ES-I3 (cell line): ENCODE results near the gene PRKG1.

Experiments used
- H3K36me3 ChIP-seq: 2 replicates; pipeline ENCODE4 v1.6.1; 2013; ENCODE audit warnings: mild to moderate bottlenecking, low read length, control low read depth, moderate library complexity; ENCODE audit not compliant: insufficient read depth
- H3K4me1 ChIP-seq: 2 replicates; pipeline ENCODE4 v1.6.1; 2013; ENCODE audit warnings: mild to moderate bottlenecking, control low read depth, low read length; ENCODE audit not compliant: insufficient read depth
- H3K9ac ChIP-seq: 2 replicates; pipeline ENCODE4 v1.6.1; 2013; ENCODE audit warnings: low read depth, mild to moderate bottlenecking, low read length, moderate library complexity
- H3K9me3 ChIP-seq: 2 replicates; pipeline ENCODE4 v1.6.1; 2013; ENCODE audit warnings: mild to moderate bottlenecking, low read length, moderate library complexity; ENCODE audit not compliant: control insufficient read depth, insufficient read depth

Gene PRKG1

DNA sequence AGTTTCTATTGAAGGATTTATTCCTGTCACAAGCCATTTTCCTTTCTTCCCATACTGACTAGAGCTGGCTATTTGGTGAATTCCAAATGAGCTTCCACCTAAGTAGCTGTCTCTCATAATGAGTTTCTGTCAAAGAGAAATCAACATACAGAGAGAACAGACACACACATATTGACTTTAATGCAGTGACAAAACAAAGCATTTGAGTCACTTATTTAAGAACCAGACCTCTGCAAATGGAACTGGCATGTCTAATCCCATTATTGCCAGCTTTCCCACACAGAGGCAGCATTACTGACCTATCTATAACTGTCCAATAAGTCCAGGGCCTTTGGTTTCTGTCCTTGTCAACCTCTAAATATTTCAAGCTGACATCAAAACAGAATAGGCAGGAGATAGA is 804.4 kb downstream of the PRKG1 start:
- Histone ChIP-seq H3K36me3 (no peaks in the 10 kb centered on the region), H3K9ac (no peak overlapping the region), H3K4me1 (no peaks in the 10 kb centered on the region), H3K9me3 (no peaks in the 10 kb centered on the region; the same call in 1 of the 2 replicates)

DNA sequence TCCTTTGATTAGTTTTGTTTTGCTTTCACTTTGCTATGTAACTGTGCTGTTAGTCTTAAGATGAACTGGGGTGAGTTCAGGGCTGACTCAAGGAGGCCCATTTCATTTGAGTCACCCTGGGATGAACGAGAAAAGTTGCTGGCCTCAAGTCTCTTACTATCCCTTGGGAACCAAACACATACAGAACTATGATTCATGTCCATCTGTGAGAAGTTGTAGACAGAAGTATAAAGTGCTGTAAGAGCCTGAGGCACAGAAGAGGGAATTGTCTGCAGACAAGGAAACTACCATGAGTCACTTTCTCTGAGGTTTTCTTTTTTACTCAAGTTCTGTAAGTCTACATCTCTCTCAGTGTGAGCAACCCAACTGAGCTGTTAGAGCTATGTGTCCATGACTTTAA is 805.0 kb downstream of the PRKG1 start:
- Histone ChIP-seq H3K4me1 (no peaks in the 10 kb centered on the region), H3K9me3 (no peaks in the 10 kb centered on the region; the same call in 1 of the 2 replicates), H3K9ac (no peak overlapping the region), H3K36me3 (no peaks in the 10 kb centered on the region)

DNA sequence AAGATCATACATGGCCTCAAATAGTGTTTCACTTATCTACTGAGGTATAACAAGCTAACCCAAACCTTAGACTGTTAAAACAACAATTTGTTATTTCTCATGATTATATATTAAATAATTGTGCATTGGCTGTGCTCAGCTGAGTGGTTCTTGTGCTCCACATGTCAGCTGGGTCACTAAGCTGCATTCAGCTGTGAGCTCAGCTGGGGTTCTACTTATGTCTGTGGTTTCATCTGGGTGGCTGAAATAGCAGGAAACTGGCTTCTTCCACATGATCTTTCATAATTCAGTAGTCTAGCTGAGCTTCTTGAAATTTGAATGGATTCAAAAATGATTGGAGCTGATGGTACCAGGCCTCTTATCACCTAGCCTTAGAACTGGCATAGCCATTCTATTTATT is 806.9 kb downstream of the PRKG1 start:
- no peaks in the 10 kb centered on the region for H3K36me3 ChIP-seq
- H3K4me1 ChIP-seq: no peaks in the 10 kb centered on the region
- no peaks in the 10 kb centered on the region; the same call in 1 of the 2 replicates for H3K9me3 ChIP-seq
- H3K9ac ChIP-seq: no peak overlapping the region

DNA sequence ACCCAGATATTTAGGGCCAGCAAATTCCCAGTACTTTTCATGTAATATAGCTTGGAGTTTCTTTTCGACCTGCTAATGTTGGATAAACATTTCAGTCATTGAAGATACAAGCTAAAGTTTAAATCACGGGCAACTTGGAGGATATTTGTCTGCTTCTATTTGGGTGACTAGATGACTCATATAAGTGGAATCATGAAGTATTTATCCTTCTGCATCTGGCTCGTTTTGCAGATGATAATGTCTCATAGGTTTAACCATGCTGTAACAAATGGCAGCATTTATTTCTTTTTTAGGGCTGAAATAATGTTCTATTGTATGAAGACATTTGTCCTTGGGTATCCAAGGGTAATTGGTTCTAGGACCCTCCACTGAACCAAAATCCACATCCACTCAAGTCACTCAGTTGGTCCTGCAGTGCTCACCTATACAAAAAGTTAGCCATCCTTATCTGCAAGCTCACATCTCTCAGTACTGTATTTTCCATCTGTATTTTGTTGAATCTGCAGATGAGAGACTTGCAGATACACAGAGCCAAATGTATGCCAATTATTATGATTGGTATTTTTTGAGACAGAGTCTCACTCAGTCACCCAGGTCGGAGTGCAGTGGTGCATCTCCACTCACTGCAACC is 812.3 kb downstream of the PRKG1 start:
- Histone ChIP-seq H3K9me3 (no peaks in the 10 kb centered on the region), H3K4me1 (no peaks in the 10 kb centered on the region), H3K9ac (no peak overlapping the region), H3K36me3 (no peaks in the 10 kb centered on the region)

DNA sequence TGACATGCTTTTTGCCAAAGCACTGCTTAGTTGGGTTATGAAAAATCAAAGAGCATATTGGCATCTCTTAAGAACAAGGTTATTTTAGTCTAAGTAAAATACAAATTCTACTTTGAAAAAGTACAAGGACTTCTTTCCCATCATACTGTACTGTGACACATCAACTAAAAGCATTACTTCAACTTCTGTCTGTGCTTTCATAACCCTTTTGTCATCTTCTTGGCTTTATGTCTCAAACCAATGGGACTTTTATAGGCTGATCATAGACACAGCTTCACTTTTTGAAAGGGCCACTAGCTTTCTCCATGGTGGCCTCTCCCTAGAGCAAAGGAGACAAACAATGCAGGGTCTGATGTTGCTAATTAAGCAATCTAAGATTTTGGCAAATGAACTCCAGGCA is 814.0 kb downstream of the PRKG1 start:
- Histone ChIP-seq H3K9me3 (no peaks in the 10 kb centered on the region), H3K36me3 (no peaks in the 10 kb centered on the region), H3K9ac (no peak overlapping the region), H3K4me1 (no peaks in the 10 kb centered on the region)

DNA sequence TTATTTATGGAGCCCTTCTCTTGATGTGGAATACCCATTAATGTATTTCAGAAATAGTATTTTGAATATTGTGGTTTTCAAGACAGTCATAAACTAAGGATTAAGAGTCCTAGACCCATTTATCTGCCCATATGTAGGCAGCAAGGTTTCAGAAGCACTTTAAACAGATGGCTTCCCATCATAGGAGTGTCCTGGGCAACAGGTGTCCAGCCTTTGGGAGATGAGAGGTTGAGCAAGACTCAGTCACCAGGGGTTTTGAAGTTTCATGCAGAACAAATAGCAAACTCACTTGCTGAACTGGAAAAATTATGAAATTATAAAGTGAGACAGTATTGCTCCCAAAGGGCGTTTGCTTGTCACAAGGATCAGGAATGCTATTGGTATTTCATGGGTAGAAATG is 818.0 kb downstream of the PRKG1 start:
- Histone ChIP-seq H3K9ac (no peak overlapping the region), H3K9me3 (no peaks in the 10 kb centered on the region), H3K4me1 (no peaks in the 10 kb centered on the region), H3K36me3 (no peaks in the 10 kb centered on the region)

DNA sequence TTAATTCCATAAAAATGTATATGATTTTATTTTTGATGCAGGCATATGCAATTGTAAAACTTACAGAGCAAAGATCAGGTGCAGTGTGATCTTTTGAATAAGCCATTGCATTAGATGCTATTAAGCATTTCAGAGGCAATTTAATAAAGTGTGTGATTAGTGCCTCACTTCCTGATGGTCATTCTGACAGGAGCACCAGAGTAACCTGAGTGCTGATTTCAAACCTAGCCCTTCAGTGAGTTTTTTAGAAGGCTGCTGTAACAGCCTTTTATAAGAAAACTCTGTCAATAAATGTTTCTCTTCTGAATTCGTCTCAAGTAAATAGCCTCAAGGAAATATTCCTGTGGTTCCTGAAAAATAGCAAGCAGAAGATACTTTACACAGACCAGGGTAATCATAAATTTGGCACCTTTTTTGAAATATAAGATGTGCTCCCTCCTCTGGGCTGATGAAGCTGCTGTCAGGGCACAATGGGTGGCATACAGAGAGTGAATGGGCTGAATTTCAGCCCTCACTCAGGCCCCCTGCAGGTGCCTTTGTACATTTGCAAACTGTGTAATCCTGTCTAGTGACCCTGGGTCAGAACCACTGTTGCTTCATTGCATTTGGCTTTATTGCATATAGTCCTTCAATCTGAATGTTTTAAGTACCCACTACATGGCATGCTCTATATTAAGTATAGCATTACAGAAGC is 818.8 kb downstream of the PRKG1 start:
- Histone ChIP-seq H3K36me3 (no peaks in the 10 kb centered on the region), H3K9ac (no peak overlapping the region), H3K9me3 (no peaks in the 10 kb centered on the region), H3K4me1 (no peaks in the 10 kb centered on the region)

DNA sequence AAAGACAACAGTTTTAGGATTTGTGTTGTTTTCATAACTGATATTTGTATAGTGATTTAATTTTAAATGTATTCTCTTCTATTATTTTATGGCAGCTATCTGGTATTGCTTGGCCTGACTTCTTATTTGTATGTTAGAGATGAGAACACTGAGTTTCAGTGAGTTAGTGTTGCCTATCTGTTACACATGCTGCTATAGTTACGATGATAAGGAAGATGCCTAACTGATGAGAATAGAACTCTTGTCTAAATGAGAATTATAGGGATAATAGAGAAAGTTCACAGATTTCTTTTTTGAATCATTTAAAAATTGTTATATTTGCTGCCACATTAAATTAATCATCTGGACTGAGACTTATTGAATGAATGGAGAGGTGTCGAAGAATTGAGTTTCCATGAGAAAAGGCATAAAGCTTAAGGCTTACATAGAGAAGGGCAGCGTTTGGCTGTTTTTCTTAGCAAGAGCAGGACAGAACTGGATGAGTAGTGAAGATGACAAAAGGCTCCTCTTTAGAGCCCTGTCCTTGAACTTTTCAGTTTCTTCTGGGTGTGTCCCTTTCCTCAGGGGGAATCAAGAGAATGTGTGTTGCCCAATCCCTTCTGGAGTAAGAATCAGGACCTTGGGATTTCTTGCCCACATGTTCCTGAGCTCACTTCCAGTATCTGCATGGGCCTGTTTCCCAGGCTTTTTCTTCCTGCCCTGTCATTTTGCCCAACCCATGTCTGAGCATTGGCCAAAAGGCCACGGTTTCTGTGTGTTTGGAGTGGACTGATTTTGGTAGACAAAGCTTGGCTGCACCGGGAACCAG is 820.7 kb downstream of the PRKG1 start:
- Histone ChIP-seq H3K36me3 (no peaks in the 10 kb centered on the region), H3K4me1 (no peaks in the 10 kb centered on the region), H3K9me3 (no peaks in the 10 kb centered on the region), H3K9ac (no peak overlapping the region)

DNA sequence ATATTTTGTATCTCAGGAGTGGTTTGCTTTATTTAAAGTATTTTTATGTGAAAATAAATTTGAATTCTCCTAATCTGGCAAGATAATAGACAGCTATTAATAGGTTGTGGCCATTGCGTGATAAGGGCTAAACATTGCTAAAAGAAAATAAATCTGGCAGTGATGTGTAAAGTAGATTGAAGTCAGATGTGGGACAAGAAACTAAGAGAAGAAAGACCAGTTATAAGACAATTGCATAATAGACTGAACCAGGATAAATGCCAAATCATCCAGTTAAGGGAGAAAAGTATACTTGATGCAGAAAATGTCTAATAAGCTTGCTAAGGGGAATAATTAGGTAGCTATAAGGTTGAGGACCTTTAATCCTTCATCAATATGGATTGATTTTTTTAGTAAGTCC is 822.6 kb downstream of the PRKG1 start:
- no peak overlapping the region for H3K9ac ChIP-seq
- no peaks in the 10 kb centered on the region for H3K9me3 ChIP-seq
- H3K36me3 ChIP-seq: no peaks in the 10 kb centered on the region
- no peaks in the 10 kb centered on the region for H3K4me1 ChIP-seq

DNA sequence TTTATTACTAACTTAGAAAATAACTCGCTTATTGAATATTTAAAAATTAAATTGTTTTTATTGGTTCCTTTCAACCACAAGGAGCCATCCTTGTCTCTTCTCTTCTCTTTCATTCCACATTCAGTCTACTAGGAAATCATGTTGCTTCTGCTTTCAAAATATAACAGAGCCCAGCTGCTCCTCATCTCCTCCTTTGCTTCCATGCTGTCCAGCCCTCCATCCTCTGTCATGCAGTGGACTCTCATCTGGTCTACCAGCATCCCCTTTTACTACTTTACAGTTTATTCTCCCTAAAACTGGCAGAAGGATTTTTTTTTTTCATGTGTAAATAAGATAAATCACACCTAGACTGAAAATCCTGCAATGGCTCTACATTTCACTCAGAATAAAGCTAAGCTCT is 823.3 kb downstream of the PRKG1 start:
- H3K36me3 ChIP-seq: no peaks in the 10 kb centered on the region
- H3K9me3 ChIP-seq: no peaks in the 10 kb centered on the region
- no peak overlapping the region for H3K9ac ChIP-seq
- no peaks in the 10 kb centered on the region for H3K4me1 ChIP-seq

DNA sequence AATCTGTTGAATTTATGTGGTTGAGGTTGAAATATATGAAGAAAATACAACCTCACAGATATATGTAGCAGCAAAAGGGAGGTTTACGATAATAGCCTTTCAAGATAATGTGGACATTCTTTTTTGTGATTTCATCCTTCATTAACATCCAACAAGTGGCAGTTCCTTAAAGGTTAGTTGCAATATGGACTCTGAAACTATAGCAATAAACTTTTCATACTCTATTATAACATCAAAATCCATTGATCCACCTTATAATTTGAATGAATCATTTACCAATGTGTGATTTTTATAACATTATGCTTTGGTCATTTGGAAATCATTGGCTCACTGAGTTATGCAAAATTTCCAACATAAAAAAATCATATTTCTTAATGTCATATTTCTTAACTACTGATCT is 825.9 kb downstream of the PRKG1 start:
- H3K9me3 ChIP-seq: no peaks in the 10 kb centered on the region
- H3K36me3 ChIP-seq: no peaks in the 10 kb centered on the region

DNA sequence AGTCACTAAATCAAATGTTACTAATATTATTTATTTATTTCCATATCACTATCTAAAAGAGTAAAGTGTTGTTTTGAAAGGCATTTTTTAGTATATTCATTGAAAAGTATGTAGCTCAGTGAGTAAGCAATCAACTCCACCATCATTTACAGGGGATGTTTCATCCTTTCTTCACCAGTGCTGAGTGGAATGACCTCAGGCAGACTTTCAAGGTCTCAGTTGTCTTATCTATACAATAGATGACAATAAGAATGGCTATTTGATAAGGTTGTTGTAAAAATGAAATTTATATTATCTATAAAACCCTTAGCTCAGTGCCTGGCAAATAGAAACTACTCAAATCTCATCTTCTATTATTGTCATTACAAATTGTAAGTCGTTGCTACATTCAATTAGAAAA is 829.4 kb downstream of the PRKG1 start:
- Histone ChIP-seq H3K4me1 (peaks cover 7% of the 10 kb centered on the region; the same call in 1 of the 2 replicates), H3K9ac (no peak overlapping the region), H3K36me3 (no peaks in the 10 kb centered on the region), H3K9me3 (no peaks in the 10 kb centered on the region; the same call in 1 of the 2 replicates)

More for the DNA sequence above, 825.9 kb downstream of the PRKG1 start:
- Histone ChIP-seq H3K4me1 (no peaks in the 10 kb centered on the region), H3K9ac (no peak overlapping the region)

DNA sequence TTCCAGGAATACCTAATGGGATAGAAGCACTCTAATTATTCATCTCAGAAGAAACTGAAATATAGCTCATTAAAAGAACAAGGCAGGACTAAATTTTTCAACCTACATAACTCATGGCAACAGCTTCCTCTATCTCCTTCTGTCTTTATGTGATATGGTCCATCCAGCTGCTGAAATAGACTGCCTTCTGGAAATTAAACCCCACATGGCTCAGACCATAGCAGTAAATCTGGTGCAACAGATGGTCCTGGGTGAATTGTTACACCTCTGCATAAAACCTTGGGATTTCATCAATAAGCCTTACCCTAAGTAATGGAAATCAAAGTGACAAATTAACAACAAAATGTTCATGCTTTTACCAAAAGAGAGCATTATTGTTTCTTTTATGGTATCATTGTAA is 830.7 kb downstream of the PRKG1 start:
- H3K9ac ChIP-seq: no peak overlapping the region
- H3K4me1 ChIP-seq: peaks cover 14% of the 10 kb centered on the region
- H3K9me3 ChIP-seq: no peaks in the 10 kb centered on the region; the same call in 1 of the 2 replicates
- no peaks in the 10 kb centered on the region for H3K36me3 ChIP-seq

DNA sequence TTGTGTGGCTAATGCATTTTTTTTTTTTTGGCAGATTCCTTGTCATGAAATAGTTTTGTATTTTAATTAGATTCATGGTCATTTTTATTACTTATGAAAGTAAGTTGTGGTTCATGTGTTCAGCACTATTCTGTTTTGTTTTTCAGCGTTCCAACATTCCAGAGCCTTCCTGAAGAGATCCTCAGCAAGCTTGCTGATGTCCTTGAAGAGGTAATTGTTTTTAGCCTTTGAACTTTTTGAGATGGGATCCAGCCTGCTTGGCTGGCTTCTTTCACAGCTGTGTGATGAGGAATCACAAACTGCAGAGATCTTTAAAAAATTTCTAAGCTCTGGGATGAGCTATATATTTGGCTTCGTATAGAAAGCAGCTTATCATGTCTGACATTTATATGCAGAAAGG is 833.1 kb downstream of the PRKG1 start:
- Histone ChIP-seq H3K4me1 (peaks cover 26% of the 10 kb centered on the region), H3K9me3 (no peaks in the 10 kb centered on the region; the same call in 1 of the 2 replicates), H3K9ac (no peak overlapping the region), H3K36me3 (no peaks in the 10 kb centered on the region)

DNA sequence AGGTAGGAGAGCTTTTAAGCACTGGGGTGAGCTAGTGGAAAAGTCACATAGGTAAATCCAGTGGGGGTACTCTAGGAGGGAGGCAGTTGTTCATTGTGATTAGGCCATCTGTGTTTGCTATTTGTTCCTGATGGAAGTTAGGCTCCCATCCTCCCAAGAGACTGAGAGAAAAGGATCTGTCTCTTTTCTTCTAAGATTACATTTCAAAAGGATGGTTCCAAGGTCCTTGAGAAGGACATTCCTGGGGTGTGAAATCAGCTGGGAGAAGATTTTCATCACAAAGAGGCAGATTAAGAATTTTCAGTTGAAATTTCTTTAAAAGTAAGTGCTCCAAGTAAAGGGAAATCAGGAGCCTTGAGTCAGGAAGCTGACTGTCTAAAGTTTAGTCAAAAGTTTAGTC is 835.9 kb downstream of the PRKG1 start:
- Histone ChIP-seq H3K9ac (no peak overlapping the region), H3K4me1 (peaks cover 36% of the 10 kb centered on the region), H3K36me3 (no peaks in the 10 kb centered on the region), H3K9me3 (no peaks in the 10 kb centered on the region; the same call in 1 of the 2 replicates)
